Esophagus muscularis mucosa (tissue), 4 donors: ENCODE results near the gene SPATA12. TPM values are rescaled to one million over a fixed set of nuclear protein-coding genes. Genes with fewer than 3 reads are reported as not detected.

Source experiments
- DNase-seq: peaks from one replicate; pipeline ENCODE4 v3.0.0-alpha.2; 2017; ENCODE audit errors: extremely low spot score
- H3K27ac ChIP-seq, 4 donors: fragments of 200-600 bp; sonication (generic); replicated peaks in 1 of 4; 1 replicate in 3 of 4; 2 replicates in 1 of 4; pipeline ENCODE4 v1.5.1; 2016 to 2019; ENCODE audit warnings: mild to moderate bottlenecking in 1 of 4
- H3K27me3 ChIP-seq, 4 donors: fragments of 200-600 bp; sonication (generic); one replicate each; pipeline versions ENCODE4 v1.5.1 to v1.6.0; 2016 to 2019
- H3K36me3 ChIP-seq, 4 donors: fragments of 200-600 bp; sonication (generic); one replicate each; pipeline ENCODE4 v1.5.1; 2016 to 2019
- H3K4me1 ChIP-seq, 4 donors: fragments of 200-600 bp; sonication (generic); one replicate each; pipeline ENCODE4 v1.5.1; 2016 to 2019
- H3K4me3 ChIP-seq, 4 donors: fragments of 200-600 bp; sonication (generic); 1 replicate in 2 of 4; 2 replicates in 2 of 4; pipeline ENCODE4 v1.5.1; 2016 to 2019; ENCODE audit warnings: mild to moderate bottlenecking in 4 of 4, moderate library complexity in 1 of 4
- H3K9me3 ChIP-seq, 4 donors: fragments of 200-600 bp; sonication (generic); 1 replicate in 3 of 4; 2 replicates in 1 of 4; pipeline ENCODE4 v1.5.1; 2016 to 2019
- EP300 ChIP-seq: sonication (generic); formaldehyde crosslinking; IDR thresholded peaks from one replicate; pipeline ENCODE4 v1.6.1; 2017; ENCODE audit warnings: antibody characterized with exemption
- POLR2A ChIP-seq: fragments of 450-650 bp; IDR thresholded peaks from one replicate; pipeline ENCODE4 v1.6.1; 2017; ENCODE audit warnings: antibody characterized with exemption, moderate library complexity, mild to moderate bottlenecking, low read depth
- POLR2AphosphoS5 ChIP-seq, 2 donors: sonication (generic); formaldehyde crosslinking; IDR thresholded peaks; one replicate each; pipeline ENCODE4 v1.6.1; 2017; ENCODE audit warnings: antibody characterized with exemption in 2 of 2
- WGBS: methylation state at CpG from one replicate; pipeline ENCODE4 v1.1.5; 2018; 5-methylcytosine and 5-hydroxymethylcytosine counted together
- intact Hi-C: fragments of 100-400 bp; cut with DNase I; formaldehyde crosslinking; loops from one replicate; pipeline ENCODE4 v1.15.1; 2023
- total RNA-seq, 4 donors: library from RNA; depleted of rRNA; stranded (reverse); fragments of >200 nt; gene quantifications; one replicate each; pipeline versions ENCODE4 v1.1.0 to v1.2.1, GENCODE V29; 2016
- TF ChIP-seq, protein P1 (sequence below), 3 experiments: fragments of 200-600 bp in 2 of 3; fragments of 450-650 bp in 1 of 3; sonication (generic) in 2 of 3; IDR thresholded peaks; one replicate each; pipeline ENCODE4 v1.5.1; 2017 to 2019; ENCODE audit warnings: antibody characterized with exemption in 3 of 3, mild to moderate bottlenecking in 2 of 3, moderate library complexity in 1 of 3

Gene SPATA12
- total RNA-seq, 4 donors from 2014 or later, result 0.13 TPM; not detected in 3

DNA sequence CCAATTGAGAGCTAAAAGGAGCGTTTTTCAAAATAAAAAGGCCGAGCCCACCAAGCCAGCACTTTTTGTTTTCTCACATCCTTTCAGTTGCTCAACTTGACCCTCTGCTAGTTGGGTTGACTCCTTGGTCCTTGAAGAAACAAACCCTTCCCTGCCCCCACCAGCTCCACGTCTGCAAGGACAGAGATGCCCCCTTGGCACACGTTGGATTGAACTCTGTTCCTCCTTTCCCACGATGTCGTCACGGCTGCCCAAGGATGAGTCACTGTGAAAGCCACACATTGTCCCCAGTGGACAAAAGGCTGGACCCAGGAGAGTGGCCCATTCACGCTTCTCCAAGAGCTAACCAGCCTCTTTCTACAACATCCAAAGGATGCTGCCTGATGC lies 43.0 kb upstream of the SPATA12 start:
- no peak for TF ChIP-seq EP300
- WGBS, result 77% methylated on average over 8 of the region's 8 CpGs
- Histone ChIP-seq H3K4me1 (peaks cover 8 to 26% (median 24%) of the 10 kb centered on the region in 4 donors), H3K27ac (peak overlapping the region in 1 of 4 donors; percentile 16), H3K36me3 (no peaks in the 10 kb centered on the region), H3K9me3 (no peaks in the 10 kb centered on the region), H3K4me3 (no peak overlapping the region), H3K27me3 (no peaks in the 10 kb centered on the region)
- intact Hi-C loops, result no loop called here
- no peak for DNase-seq

DNA sequence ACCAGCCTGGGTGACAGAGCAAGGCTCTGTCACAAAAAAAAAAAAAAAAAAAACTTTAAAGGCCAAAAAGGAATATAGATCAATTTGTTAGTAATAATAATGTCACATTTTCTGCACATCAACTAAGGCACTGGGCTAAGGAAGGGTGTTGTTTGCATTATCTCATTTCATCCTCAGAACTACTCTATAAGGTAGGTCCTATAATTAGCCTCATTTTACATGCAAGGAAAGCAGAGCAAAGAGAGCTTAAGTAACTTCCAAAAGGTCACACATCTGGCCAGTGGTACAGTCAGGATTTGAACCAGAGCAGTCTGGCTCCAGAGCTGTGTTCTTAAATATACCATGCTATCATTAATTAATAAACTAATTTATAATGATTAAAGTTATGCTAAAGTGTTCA lies 42.2 kb upstream of the SPATA12 start:
- intact Hi-C loops, result no loop called here
- Histone ChIP-seq H3K27me3 (no peaks in the 10 kb centered on the region), H3K4me3 (no peak overlapping the region), H3K27ac (no peak overlapping the region), H3K4me1 (peaks cover 8 to 26% (median 24%) of the 10 kb centered on the region in 4 donors), H3K9me3 (no peaks in the 10 kb centered on the region), H3K36me3 (no peaks in the 10 kb centered on the region)
- TF ChIP-seq POLR2AphosphoS5 (IDR thresholded peaks at IDR 0.05) (no peak), EP300 (no peak), POLR2A (no peak)
- TF ChIP-seq, protein P1, sequence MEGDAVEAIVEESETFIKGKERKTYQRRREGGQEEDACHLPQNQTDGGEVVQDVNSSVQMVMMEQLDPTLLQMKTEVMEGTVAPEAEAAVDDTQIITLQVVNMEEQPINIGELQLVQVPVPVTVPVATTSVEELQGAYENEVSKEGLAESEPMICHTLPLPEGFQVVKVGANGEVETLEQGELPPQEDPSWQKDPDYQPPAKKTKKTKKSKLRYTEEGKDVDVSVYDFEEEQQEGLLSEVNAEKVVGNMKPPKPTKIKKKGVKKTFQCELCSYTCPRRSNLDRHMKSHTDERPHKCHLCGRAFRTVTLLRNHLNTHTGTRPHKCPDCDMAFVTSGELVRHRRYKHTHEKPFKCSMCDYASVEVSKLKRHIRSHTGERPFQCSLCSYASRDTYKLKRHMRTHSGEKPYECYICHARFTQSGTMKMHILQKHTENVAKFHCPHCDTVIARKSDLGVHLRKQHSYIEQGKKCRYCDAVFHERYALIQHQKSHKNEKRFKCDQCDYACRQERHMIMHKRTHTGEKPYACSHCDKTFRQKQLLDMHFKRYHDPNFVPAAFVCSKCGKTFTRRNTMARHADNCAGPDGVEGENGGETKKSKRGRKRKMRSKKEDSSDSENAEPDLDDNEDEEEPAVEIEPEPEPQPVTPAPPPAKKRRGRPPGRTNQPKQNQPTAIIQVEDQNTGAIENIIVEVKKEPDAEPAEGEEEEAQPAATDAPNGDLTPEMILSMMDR (IDR thresholded peaks at IDR 0.05), result no peak
- DNase-seq, result no peak

DNA sequence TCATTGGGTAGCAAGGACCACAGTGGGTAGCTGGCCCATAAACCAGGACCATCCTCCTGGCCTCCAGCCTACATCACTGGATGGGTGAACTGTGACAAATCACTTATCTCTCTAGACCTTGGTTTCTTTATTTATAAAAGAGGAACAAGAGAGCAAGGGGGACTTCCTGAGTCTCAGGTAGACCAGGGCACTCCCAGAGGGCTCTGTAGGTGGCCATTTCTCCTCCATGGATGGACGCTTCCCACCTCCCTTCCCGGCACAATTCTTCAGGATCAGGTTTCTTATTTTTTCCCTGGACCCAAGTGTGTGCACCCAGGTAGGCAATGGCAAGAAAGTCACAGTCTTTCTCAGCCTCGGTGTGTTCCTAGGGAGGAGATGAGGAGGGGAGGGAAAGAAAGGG lies 41.4 kb upstream of the SPATA12 start:
- no peaks in the 10 kb centered on the region for H3K9me3 ChIP-seq
- WGBS, result 91% methylated on average over 3 of the region's 3 CpGs
- H3K27ac ChIP-seq, result no peak overlapping the region
- no peak for TF ChIP-seq EP300
- TF ChIP-seq, protein P1 (IDR thresholded peaks at IDR 0.05), result no peak
- TF ChIP-seq POLR2A, result no peak
- H3K4me3 ChIP-seq, result no peak overlapping the region
- no peaks in the 10 kb centered on the region for H3K27me3 ChIP-seq
- no peak for DNase-seq
- intact Hi-C loops, result no loop called here
- H3K36me3 ChIP-seq, result no peaks in the 10 kb centered on the region
- peaks cover 8 to 26% (median 24%) of the 10 kb centered on the region in 4 donors for H3K4me1 ChIP-seq

DNA sequence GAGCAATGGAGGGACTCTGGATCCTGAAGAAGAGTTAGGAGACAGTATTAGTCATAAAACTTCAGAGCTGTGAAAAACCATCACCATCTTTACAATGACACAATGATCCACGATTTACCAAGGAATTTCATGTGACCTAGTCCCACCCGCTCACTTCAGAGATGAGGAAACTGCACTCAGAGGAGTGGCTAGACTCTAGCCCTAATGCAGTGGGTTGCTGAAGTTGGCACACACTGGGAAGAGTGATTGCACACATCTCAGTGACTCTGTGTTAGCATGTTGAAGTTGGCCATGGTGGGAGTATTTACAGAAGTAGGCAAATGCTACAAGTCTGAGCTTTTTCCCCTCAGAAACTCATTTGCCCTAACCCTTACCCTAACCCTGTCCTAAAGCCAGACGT lies 35.2 kb upstream of the SPATA12 start:
- Histone ChIP-seq H3K9me3 (no peaks in the 10 kb centered on the region), H3K4me3 (no peak overlapping the region), H3K4me1 (no peaks in the 10 kb centered on the region), H3K36me3 (no peaks in the 10 kb centered on the region), H3K27me3 (no peaks in the 10 kb centered on the region), H3K27ac (no peak overlapping the region)
- no peak for DNase-seq
- no peak for TF ChIP-seq POLR2A
- TF ChIP-seq, protein P1 (IDR thresholded peaks at IDR 0.05), result no peak
- TF ChIP-seq POLR2AphosphoS5 (IDR thresholded peaks at IDR 0.05), result no peak
- no peak for TF ChIP-seq EP300
- 53% methylated on average over 3 of the region's 3 CpGs for WGBS
- intact Hi-C loops, result no loop called here

DNA sequence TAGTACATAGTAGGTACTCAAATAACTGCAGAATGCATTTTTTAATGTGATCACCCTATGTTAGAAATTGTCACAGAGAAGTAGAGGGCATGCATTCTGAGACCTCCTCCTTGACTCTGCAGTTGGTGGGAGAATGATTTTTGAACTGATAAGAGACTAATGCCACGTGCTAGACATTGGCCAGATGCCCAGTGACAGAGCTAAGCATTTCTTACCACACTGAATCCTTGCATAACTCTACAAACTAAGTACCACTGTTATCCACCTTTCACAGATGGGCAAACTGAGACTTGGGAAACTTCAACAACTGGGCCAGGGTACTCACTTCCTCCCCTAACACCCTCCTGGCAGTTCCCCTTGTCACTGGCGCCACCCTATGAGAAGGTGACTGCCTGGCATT lies 33.5 kb upstream of the SPATA12 start:
- WGBS, result 38% methylated on average over 2 of the region's 2 CpGs
- intact Hi-C loops, result no loop called here
- Histone ChIP-seq H3K27me3 (no peaks in the 10 kb centered on the region), H3K4me1 (no peaks in the 10 kb centered on the region), H3K27ac (no peak overlapping the region), H3K36me3 (peaks cover 0 to under 1% (median 0%) of the 10 kb centered on the region in 4 donors), H3K9me3 (no peaks in the 10 kb centered on the region), H3K4me3 (no peak overlapping the region)
- TF ChIP-seq POLR2AphosphoS5 (IDR thresholded peaks at IDR 0.05), result no peak
- TF ChIP-seq, protein P1 (IDR thresholded peaks at IDR 0.05), result no peak
- no peak for TF ChIP-seq EP300
- no peak for TF ChIP-seq POLR2A
- no peak for DNase-seq
